Psoas muscle (tissue), 8 donors: ENCODE results near the gene HNRNPC. TPM values are rescaled to one million over a fixed set of nuclear protein-coding genes. Genes with fewer than 3 reads are reported as not detected.

Experiments
- ATAC-seq, 4 donors: fragments of 200-7000 bp; cut with Tn5 transposase; one replicate each; pipeline ENCODE4 v1.9.1; 2020; ENCODE audit warnings: moderate library complexity in 3 of 4, mild to moderate bottlenecking in 2 of 4
- DNase-seq, 2 donors: peaks; one replicate each; pipeline ENCODE4 v3.0.0-alpha.2; 2020
- H3K27ac ChIP-seq: fragments of 200-600 bp; one replicate; pipeline ENCODE4 v1.8.0; 2022
- H3K27me3 ChIP-seq, 3 donors: fragments of 200-600 bp in 1 of 3; one replicate each; pipeline versions ENCODE4 v1.6.1 to v1.8.0; 2013 to 2022; ENCODE audit warnings: low read length in 2 of 3, mild to moderate bottlenecking in 2 of 3, moderate library complexity in 1 of 3; ENCODE audit not compliant: insufficient read depth in 3 of 3
- H3K36me3 ChIP-seq, 2 donors: fragments of 200-600 bp in 1 of 2; one replicate each; pipeline versions ENCODE4 v1.6.1 to v1.8.0; 2013 to 2022; ENCODE audit warnings: low read depth in 1 of 2, mild to moderate bottlenecking in 1 of 2, moderate library complexity in 1 of 2; ENCODE audit not compliant: insufficient read depth in 1 of 2
- H3K4me1 ChIP-seq: fragments of 200-600 bp; one replicate; pipeline ENCODE4 v1.8.0; 2022
- H3K4me3 ChIP-seq: fragments of 200-600 bp; one replicate; pipeline ENCODE4 v1.8.0; 2022; ENCODE audit warnings: mild to moderate bottlenecking
- H3K9me3 ChIP-seq: fragments of 200-600 bp; one replicate; pipeline ENCODE4 v1.8.0; 2022
- WGBS, 3 donors: extraction: QIAGEN DNeasy Blood & Tissue Kit; methylation state at CpG; one replicate each; pipeline versions ENCODE4 v1.1.6 to v1.1.7; 2013; 5-methylcytosine and 5-hydroxymethylcytosine counted together
- intact Hi-C, 2 donors: fragments of 100-400 bp; cut with DNase I; formaldehyde crosslinking; loops; one replicate each; pipeline versions ENCODE4 v1.11.0 to v1.14.2; 2022
- polyA plus RNA-seq, 3 donors: library from polyadenylated mRNA; stranded (reverse); fragments of 200-250 nt; gene quantifications; one replicate each; pipeline ENCODE4 v1.2.3, GENCODE V29; 2013
- total RNA-seq, 4 donors: library from RNA; stranded (reverse); fragmentation: NEBNext Ultra II Directional in 2 of 4; extraction: Animal tissue kit (Norgen Biotek cat#: 25700) in 2 of 4; gene quantifications; one replicate each; pipeline versions ENCODE4 v1.2.1 to v1.2.4, GENCODE V29; 2021 to 2023
- TF ChIP-seq, protein P1 (sequence below): fragments of 200-600 bp; IDR thresholded peaks from one replicate; pipeline ENCODE4 v1.8.0; 2022; ENCODE audit warnings: antibody characterized with exemption
- donor health status: healthy with polysubstance abuse.
- donor health status: DM: no; HTN: no; CAD: no; lungs with moderate emphysema.
- donor health status: Bipolar disorder and iron deficiency.
- donor health status: healthy.
- donor health status: DM: yes; HTN: yes; CAD: no.
- donor health status: DM: no; HTN: no; CAD: no.
- donor health status: DM: no; HTN: no; CAD: no.
- donor health status: DM: yes; HTN: yes; CAD: no.

Gene HNRNPC
- total and polyA plus RNA-seq, 7 donors, result 215 to 310 (median 250) TPM

GRCh38 chr14:21201732-21202462 is 67.3 kb downstream of the HNRNPC start:
- Histone ChIP-seq H3K36me3 (peaks cover 4 to 14% of the 10 kb centered on the region in 2 donors), H3K9me3 (peaks cover 9% of the 10 kb centered on the region), H3K27ac (no peak overlapping the region), H3K4me1 (no peaks in the 10 kb centered on the region), H3K27me3 (no peaks in the 10 kb centered on the region), H3K4me3 (no peak overlapping the region)
- ATAC-seq (peak in 2 of 4 donors; percentile 14 to 29), DNase-seq (no peak)
- TF ChIP-seq, protein P1, sequence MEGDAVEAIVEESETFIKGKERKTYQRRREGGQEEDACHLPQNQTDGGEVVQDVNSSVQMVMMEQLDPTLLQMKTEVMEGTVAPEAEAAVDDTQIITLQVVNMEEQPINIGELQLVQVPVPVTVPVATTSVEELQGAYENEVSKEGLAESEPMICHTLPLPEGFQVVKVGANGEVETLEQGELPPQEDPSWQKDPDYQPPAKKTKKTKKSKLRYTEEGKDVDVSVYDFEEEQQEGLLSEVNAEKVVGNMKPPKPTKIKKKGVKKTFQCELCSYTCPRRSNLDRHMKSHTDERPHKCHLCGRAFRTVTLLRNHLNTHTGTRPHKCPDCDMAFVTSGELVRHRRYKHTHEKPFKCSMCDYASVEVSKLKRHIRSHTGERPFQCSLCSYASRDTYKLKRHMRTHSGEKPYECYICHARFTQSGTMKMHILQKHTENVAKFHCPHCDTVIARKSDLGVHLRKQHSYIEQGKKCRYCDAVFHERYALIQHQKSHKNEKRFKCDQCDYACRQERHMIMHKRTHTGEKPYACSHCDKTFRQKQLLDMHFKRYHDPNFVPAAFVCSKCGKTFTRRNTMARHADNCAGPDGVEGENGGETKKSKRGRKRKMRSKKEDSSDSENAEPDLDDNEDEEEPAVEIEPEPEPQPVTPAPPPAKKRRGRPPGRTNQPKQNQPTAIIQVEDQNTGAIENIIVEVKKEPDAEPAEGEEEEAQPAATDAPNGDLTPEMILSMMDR, result no peak
- 61 to 75% (median 64%) methylated on average over 12 of the region's 12 CpGs for WGBS, 3 donors
- intact Hi-C loops, result no loop called here

DNA sequence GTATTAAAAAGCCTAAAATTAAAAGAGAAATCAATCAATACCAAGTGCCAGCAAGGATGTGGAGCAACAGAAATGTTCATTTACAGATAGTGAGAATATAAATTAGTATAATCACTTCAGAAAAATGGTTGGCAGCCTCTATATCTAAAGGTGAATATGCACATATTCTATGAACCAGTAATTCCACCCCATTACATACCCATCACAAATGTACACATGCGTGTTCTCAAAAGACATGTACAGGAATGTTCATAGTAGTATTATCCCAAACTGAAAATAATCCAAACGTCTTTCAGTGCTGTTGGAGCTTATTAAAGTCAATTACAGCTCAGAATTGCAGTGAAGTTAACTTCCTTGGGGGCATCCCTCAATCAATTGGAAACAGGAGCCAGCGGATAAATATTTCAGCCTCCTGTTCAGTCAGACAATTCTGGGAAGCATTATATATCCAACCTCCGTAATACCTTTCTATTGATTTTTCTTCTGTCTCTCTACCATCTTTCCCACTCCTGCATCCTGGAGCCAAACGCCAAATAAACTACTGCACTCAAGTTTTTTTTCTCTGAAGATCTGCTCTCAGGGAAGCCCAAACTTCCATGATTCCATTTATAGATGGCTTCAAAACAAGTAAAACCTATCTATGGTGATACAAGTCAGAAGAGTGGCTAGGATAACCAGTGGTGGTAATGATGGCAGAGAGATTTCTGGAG is 68.3 kb downstream of the HNRNPC start:
- ATAC-seq (no peak), DNase-seq (no peak)
- H3K36me3 ChIP-seq, result peaks cover 4 to 5% of the 10 kb centered on the region in 2 donors

GRCh38 chr14:21199611-21200560 is 69.4 kb downstream of the HNRNPC start:
- intact Hi-C loops, result no loop called here
- 75 to 82% (median 76%) methylated on average over 3 of the region's 3 CpGs for WGBS, 3 donors
- TF ChIP-seq, protein P1, result no peak
- Histone ChIP-seq H3K9me3 (peaks cover 11% of the 10 kb centered on the region), H3K27me3 (no peaks in the 10 kb centered on the region), H3K4me3 (no peak overlapping the region), H3K36me3 (peaks cover 0 to 5% of the 10 kb centered on the region in 2 donors), H3K27ac (no peak overlapping the region), H3K4me1 (no peaks in the 10 kb centered on the region)
- DNase-seq, result no peak
- no peak for ATAC-seq

More for the DNA sequence above, 68.3 kb downstream of the HNRNPC start:
- no peak overlapping the region for H3K27ac ChIP-seq
- H3K4me1 ChIP-seq, result no peaks in the 10 kb centered on the region
- H3K9me3 ChIP-seq, result peaks cover 11% of the 10 kb centered on the region
- 82 to 85% (median 83%) methylated on average over 5 of the region's 5 CpGs for WGBS, 3 donors
- intact Hi-C loops, result no loop called here
- no peaks in the 10 kb centered on the region for H3K27me3 ChIP-seq
- H3K4me3 ChIP-seq, result no peak overlapping the region
- TF ChIP-seq, protein P1, result no peak

DNA sequence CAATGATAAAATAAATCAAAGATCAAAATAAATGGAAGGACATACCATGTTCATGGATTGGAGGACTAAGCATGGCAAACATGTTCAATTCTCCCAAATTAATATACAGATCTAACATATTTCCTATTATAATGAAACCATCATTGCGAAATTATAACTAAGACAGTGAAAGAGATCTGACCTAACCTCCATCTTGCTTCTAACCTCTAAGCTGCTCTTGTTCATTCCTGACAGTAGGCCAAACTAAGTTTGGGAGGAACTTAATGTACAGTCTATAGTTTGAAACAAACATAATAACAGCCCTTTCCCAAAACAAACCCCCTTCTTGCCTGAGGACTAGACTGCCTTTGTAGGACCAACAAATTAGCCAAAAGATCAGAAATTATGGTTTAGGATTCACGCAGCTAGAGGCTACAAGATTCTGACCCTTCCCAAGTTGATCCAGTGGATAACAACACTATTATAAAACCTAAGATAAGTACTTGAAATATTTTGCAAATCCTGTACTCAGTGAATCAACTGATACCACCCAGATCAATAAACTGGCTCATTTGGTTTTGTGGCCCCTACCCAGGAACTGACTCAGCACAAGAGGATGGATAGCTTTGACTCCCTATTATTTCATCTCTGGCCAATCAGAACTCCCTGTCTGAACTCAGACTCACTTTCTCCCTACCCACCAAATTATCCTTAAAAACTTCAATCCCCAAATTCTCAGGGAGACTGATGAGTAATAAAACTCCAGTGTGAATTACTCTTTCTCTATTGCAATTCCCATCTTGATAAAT is 71.6 kb downstream of the HNRNPC start:
- TF ChIP-seq, protein P1, result no peak
- ATAC-seq (no peak), DNase-seq (no peak)
- Histone ChIP-seq H3K27me3 (no peaks in the 10 kb centered on the region), H3K4me1 (no peaks in the 10 kb centered on the region), H3K9me3 (peaks cover 11% of the 10 kb centered on the region), H3K4me3 (no peak overlapping the region), H3K27ac (no peak overlapping the region), H3K36me3 (peaks cover 0 to 5% of the 10 kb centered on the region in 2 donors)
- WGBS, 3 donors, result 92 to 96% (median 95%) methylated on average over 2 of the region's 2 CpGs
- intact Hi-C loops, result no loop called here
